GM21576 (cell line): ENCODE results near the gene CLDN14.

Experiments
- ATAC-seq: cut with Tn5 transposase; IDR thresholded peaks from one replicate; pipeline ENCODE4 v1.9.1; 2021; ENCODE audit warnings: mild to moderate bottlenecking, moderate library complexity; ENCODE audit not compliant: unreplicated experiment

The CLDN14 gene, protein sequence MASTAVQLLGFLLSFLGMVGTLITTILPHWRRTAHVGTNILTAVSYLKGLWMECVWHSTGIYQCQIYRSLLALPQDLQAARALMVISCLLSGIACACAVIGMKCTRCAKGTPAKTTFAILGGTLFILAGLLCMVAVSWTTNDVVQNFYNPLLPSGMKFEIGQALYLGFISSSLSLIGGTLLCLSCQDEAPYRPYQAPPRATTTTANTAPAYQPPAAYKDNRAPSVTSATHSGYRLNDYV

DNA sequence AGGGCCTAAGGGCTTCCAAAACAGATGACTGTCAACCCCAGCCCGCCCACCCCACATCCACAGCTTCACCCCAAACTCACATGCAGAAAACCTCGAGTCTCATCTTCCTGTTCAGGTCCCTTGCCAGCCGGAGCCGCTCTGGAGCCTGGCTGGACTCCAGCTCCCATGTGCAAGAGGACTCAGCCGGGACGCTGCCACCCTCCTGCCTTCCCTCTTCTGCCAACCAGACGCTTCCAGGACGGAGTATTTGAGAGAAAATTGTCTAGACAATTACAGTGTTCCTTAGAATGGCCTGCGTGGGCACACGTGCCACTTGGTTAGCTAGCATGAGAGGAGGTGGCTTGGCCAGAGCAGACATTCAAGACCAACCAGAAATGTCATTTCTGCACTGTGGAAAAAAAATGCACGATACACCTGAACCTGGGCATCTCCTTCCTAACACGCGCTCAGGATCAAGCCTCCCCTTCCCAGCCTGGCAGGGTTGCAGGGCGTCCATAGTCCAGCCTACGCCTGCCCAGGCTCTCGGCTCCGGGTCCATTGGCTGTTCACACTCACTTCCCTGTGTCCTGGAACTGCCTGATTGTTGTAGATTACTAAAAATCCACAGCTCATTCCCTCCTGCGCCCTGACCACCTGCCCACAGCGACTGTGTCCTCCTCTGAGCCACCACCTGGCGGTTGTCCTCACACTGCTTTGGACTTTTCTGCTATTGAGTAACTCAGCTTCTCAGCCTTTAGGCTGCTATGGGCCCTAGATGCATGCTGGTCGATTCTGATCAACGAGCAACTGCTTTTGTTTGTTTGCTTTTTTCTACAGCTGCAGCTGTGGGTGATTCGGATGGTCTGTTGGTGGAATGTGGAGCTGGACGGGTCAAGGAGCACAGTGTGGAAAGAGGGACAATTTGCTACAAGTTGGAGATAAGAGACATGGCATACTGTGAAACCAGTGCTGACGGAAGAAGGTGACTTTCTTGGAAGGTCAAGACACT lies at the start of gene CLDN14:
TSS of gene CLDN14 (minus strand) at position 708 of the 988 bp plus-strand sequence. CDS start 18,427 bp downstream, outside the sequence.
- ATAC-seq, result no peak

- no peak for ATAC-seq
These were observed 48.8 kb upstream of the CLDN14 start for GRCh38 chr21:36528716-36529115.

- no peak for ATAC-seq
These were observed 47.4 kb upstream of the CLDN14 start for GRCh38 chr21:36527317-36527716.

DNA sequence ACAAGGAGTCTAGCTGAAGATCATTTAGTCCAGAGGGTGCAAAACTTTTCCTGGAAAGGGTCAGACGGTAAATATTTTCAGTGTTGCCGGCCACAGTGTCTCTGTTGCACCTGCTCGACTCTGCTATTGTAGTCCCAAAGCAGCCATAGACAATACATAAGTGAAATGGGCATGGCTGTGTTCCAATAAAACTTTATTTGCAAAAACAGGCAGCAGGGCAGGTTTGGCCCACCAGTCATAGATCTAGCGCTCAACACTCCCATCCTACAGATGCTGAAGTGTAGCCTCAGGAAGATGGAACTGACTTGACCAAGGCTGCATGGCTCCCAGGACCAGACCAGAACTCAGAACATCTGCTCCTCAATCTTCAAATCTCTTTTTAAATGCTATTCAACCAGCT lies 46.2 kb upstream of the CLDN14 start:
- no peak for ATAC-seq

DNA sequence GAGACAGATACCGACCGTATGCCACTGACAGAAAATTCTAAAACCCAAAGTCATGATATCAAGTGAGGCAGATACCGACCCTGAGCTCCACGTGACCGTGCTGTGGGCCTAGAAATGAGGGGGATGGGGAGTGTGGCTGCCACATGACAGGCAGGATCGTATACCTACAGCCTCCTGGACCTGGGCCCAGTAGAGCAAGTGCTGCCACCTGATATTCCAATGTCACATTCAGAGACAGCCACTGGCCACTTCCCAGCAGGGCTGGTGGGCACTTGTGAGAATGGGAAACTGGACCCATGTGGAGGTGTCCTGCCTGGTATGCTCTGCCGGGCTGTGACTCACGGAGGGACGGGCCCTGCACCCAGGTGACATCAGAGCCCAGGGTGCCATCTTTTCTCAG lies 44.6 kb upstream of the CLDN14 start:
- ATAC-seq, result no peak

DNA sequence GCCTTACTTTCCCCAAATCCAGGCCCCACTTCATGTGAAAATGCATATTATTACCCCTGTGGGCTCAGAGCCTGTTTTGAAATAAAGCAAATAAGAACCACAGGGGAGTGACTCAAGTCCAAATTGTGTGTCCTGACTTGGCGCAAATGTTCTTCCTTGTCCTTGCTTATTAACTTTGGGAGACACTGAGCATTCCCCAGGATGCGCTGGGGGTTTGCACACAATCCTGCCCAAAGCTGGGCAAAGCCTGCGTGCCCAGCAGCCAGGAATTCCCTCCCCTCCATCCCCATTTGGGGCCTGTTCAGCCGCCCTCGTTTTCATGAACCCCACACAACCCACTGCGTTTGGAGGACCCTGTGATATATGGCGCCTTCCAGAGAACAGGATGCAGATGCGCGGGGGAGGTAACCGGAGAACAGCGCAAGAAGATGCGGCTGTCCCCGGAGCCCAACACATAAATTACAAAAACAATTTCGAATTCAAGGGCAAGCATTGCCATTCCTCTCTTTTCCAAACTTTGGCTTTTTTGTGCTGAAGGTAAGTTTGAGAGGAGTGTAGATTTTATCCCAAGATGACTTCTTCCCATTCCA lies 42.4 kb upstream of the CLDN14 start:
- no peak for ATAC-seq

- ATAC-seq, result no peak
These were observed 39.1 kb upstream of the CLDN14 start for GRCh38 chr21:36518883-36519492.

- ATAC-seq, result no peak
These were observed 37.6 kb upstream of the CLDN14 start for GRCh38 chr21:36517366-36518075.

DNA sequence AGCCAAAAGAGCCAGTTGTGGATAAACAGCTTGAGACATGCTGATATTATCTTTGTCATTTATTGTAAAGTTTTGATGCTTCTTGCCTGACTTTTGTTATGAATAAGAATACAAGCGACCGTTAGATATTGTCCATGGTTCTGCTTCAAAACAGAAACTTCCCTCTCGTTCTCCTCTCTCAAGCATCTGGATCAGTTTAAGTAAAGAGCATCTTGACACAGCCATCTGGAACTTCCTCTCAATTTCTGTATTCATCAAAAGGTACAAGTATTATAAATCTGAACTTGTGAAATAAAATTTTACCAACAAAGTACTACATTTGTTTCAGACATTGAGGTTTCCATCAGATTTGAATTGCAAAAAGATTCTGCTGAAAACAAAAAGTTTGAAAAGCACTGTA lies 36.4 kb upstream of the CLDN14 start:
- ATAC-seq, result no peak

DNA sequence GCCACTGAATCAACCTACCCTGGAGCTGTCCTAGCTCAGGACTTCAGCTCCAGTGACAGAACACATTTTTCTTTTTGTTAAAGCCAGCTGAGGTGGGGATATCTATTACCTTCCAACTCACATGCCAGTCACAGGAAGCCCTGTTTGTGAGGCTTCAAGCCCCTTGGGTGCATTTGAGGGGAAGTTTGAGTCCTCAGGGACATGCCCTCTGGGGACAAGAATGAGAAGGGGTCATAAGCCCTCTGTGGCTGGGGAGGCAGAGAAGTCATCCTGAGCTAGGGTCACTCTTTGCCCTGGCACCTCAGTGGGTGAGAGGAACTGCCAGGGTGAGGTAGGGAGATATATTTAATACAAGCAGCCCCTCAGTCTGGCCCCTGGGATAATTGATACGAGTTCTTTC lies 33.5 kb upstream of the CLDN14 start:
- no peak for ATAC-seq

DNA sequence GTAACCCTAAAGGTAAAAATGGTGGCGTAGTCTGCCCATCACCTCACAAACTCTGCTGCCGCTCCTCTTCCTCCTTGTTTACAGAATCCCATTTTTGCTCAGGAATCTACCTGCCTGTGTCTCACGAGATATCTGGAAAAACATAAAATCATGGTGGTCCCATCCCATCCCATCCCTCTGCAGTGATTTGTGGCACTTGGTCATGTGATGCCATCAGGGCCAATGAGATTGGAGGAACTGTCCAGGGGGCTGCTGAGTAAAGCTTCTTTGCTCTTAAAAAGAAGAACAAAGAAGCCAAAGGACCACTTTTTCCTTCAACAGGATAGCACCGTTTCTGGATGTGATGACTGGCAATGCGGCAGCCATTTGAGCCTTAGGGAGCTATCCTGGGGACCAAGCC lies 33.0 kb upstream of the CLDN14 start:
- no peak for ATAC-seq

- no peak for ATAC-seq
These were observed 31.7 kb upstream of the CLDN14 start for GRCh38 chr21:36511484-36512220.

- no peak for ATAC-seq
These were observed 31.0 kb upstream of the CLDN14 start for GRCh38 chr21:36510911-36511310.

GRCh38 chr21:36509973-36510664 lies 30.2 kb upstream of the CLDN14 start:
- no peak for ATAC-seq

GRCh38 chr21:36508948-36509347 lies 29.0 kb upstream of the CLDN14 start:
- no peak for ATAC-seq

DNA sequence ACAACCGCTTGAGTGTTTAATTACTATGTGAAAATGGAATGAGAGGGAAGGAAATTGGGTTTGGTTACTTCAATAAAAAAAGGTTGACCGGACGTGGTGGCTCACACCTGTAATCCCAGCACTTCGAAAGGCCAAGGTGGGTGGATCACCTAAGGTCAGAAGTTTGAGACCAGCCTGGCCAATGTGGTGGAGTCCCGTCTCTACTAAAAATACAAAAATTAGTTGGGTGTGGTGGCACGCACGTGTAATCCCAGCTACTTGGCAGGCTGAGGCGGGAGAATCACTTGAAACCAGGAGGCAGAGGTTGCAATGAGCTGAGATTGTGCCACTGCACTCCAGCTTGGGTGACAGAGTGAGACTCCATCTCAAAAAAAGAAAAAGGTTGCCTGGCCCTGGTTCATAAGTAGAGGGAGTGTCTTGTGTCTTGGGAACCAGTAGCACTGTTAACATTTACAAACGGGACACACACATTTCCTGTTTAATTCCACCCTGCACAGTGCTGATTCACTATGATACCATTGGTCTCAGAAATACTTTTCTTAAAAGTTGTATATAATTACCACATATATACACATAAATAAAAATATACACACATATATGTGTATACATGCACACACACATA lies 27.6 kb upstream of the CLDN14 start:
- no peak for ATAC-seq

GRCh38 chr21:36506482-36506881 lies 26.6 kb upstream of the CLDN14 start:
- no peak for ATAC-seq

- no peak for ATAC-seq
These were observed 24.4 kb upstream of the CLDN14 start for GRCh38 chr21:36504067-36505058.
